Gastrocnemius medialis (tissue), 4 donors: ENCODE measurements around the gene NUB1. TPM values are rescaled to one million over a fixed set of nuclear protein-coding genes. Genes with fewer than 3 reads are reported as not detected.

ENCODE experiments used
- ATAC-seq, 2 donors: fragments of 150-250 bp; one replicate each; pipeline ENCODE4 v1.9.1; 2016
- DNase-seq, 2 donors: peaks; one replicate each; pipeline ENCODE4 v3.0.0-alpha.2; 2019
- H3K27ac ChIP-seq, 4 donors: fragments of 200-600 bp; sonication (generic); 1 replicate in 1 of 4; 2 replicates in 3 of 4; pipeline ENCODE4 v1.5.1; 2016 to 2018; ENCODE audit warnings: mild to moderate bottlenecking in 2 of 4, moderate library complexity in 1 of 4
- H3K27me3 ChIP-seq, 3 donors: fragments of 200-600 bp; sonication (generic) in 2 of 3; 1 replicate in 1 of 3; 2 replicates in 2 of 3; pipeline versions ENCODE4 v1.5.1 to v1.6.0; 2016 to 2019; ENCODE audit warnings: mild to moderate bottlenecking in 1 of 3, moderate library complexity in 1 of 3
- H3K36me3 ChIP-seq, 2 donors: fragments of 200-600 bp; sonication (generic) in 1 of 2; one replicate each; pipeline ENCODE4 v1.5.1; 2017 to 2018
- H3K4me1 ChIP-seq, 2 donors: fragments of 200-600 bp; sonication (generic) in 1 of 2; one replicate each; pipeline ENCODE4 v1.5.1; 2016 to 2017; ENCODE audit warnings: mild to moderate bottlenecking in 2 of 2
- H3K4me3 ChIP-seq, 4 donors: fragments of 200-600 bp; sonication (generic) in 3 of 4; 1 replicate in 1 of 4; 2 replicates in 3 of 4; pipeline ENCODE4 v1.5.1; 2016 to 2019; ENCODE audit warnings: mild to moderate bottlenecking in 2 of 4
- H3K9me3 ChIP-seq, 3 donors: fragments of 200-600 bp; sonication (generic) in 2 of 3; 1 replicate in 1 of 3; 2 replicates in 2 of 3; pipeline ENCODE4 v1.5.1; 2016 to 2019
- CTCF ChIP-seq, 5 experiments: fragments of 450-650 bp in 3 of 5; fragments of 200-600 bp in 2 of 5; sonication (generic) in 2 of 5; IDR thresholded peaks in 4 of 5; conservative IDR thresholded peaks in 1 of 5; 1 replicate in 4 of 5; 2 replicates in 1 of 5; pipeline ENCODE4 v1.5.1; 2016 to 2019; ENCODE audit warnings: antibody characterized with exemption in 5 of 5, mild to moderate bottlenecking in 3 of 5, moderate library complexity in 3 of 5
- POLR2A ChIP-seq, 2 donors: fragments of 450-650 bp; IDR thresholded peaks; one replicate each; pipeline ENCODE4 v1.6.1; 2017; ENCODE audit warnings: antibody characterized with exemption in 2 of 2, mild to moderate bottlenecking in 2 of 2, moderate library complexity in 2 of 2
- in situ Hi-C, 4 donors: fragments of 200-750 bp; cut with MboI; loops; one replicate each; pipeline versions ENCODE4 v1.15.0 to v1.8.0; 2017; ENCODE audit warnings: low sequenced_read_pairs in 4 of 4
- intact Hi-C: fragments of 100-400 bp; cut with DNase I; formaldehyde crosslinking; loops from one replicate; pipeline ENCODE4 v1.15.1; 2023; ENCODE audit warnings: low total_unique reads
- total RNA-seq, 4 donors: library from RNA; depleted of rRNA; stranded (reverse); fragments of >200 nt; gene quantifications; one replicate each; pipeline versions ENCODE4 v1.1.0 to v1.2.3, GENCODE V29; 2016

The NUB1 gene
- total RNA-seq, 4 donors from 2014 or later, result 45.3 to 59.0 (median 49.7) TPM

- no peak for DNase-seq
- TF ChIP-seq CTCF (IDR thresholded peaks at IDR 0.05 in 4 of 5, conservative IDR thresholded peaks at IDR 0.05 in 1 of 5), result no peak
- TF ChIP-seq POLR2A (IDR thresholded peaks at IDR 0.05), result no peak
- Histone ChIP-seq H3K27ac (no peak overlapping the region), H3K36me3 (no peaks in the 10 kb centered on the region), H3K27me3 (peaks cover 18 to 24% (median 18%) of the 10 kb centered on the region in 3 donors), H3K4me1 (peaks cover 0 to under 1% of the 10 kb centered on the region in 2 donors), H3K4me3 (no peak overlapping the region), H3K9me3 (no peaks in the 10 kb centered on the region)
- ATAC-seq, result no peak
- intact Hi-C loops, result no loop called here
- in situ Hi-C loops, result no loop called here
These were observed 73.9 kb downstream of the NUB1 start for GRCh38 chr7:151415375-151416105.

- Histone ChIP-seq H3K27ac (no peak overlapping the region), H3K27me3 (peaks cover 10 to 16% (median 10%) of the 10 kb centered on the region in 3 donors), H3K4me1 (no peaks in the 10 kb centered on the region), H3K4me3 (no peak overlapping the region), H3K9me3 (no peaks in the 10 kb centered on the region), H3K36me3 (no peaks in the 10 kb centered on the region)
- intact Hi-C loops, result no loop called here
- ATAC-seq (no peak), DNase-seq (no peak)
- no peak for TF ChIP-seq POLR2A (IDR thresholded peaks at IDR 0.05)
- no peak for TF ChIP-seq CTCF (IDR thresholded peaks at IDR 0.05 in 4 of 5, conservative IDR thresholded peaks at IDR 0.05 in 1 of 5)
- in situ Hi-C loops, result no loop called here
These were observed 74.7 kb downstream of the NUB1 start for GRCh38 chr7:151416112-151416940.

- in situ Hi-C loops, result no loop called here
- Histone ChIP-seq H3K27ac (no peak overlapping the region), H3K4me1 (no peaks in the 10 kb centered on the region), H3K9me3 (peaks cover 0 to 2% (median 0%) of the 10 kb centered on the region in 3 donors), H3K27me3 (peaks cover 4 to 10% (median 5%) of the 10 kb centered on the region in 3 donors), H3K36me3 (no peaks in the 10 kb centered on the region), H3K4me3 (no peak overlapping the region)
- ATAC-seq, result peak in 1 of 2 donors; percentile 54
- no peak for DNase-seq
- intact Hi-C loops, result no loop called here
- TF ChIP-seq CTCF (IDR thresholded peaks at IDR 0.05 in 4 of 5, conservative IDR thresholded peaks at IDR 0.05 in 1 of 5) (no peak), POLR2A (IDR thresholded peaks at IDR 0.05) (no peak)
These were observed 75.3 kb downstream of the NUB1 start for GRCh38 chr7:151416941-151417315.

- in situ Hi-C loops (no loop called here), intact Hi-C loops (no loop called here)
- DNase-seq (peak in 1 of 2 donors; percentile 1), ATAC-seq (no peak)
- no peaks in the 10 kb centered on the region for H3K4me1 ChIP-seq
- H3K9me3 ChIP-seq, result peaks cover 0 to 11% (median 0%) of the 10 kb centered on the region in 3 donors
- no peak overlapping the region for H3K27ac ChIP-seq
- H3K4me3 ChIP-seq, result no peak overlapping the region
- peaks cover 0 to 3% (median 0%) of the 10 kb centered on the region in 3 donors for H3K27me3 ChIP-seq
- no peak for TF ChIP-seq CTCF (IDR thresholded peaks at IDR 0.05 in 4 of 5, conservative IDR thresholded peaks at IDR 0.05 in 1 of 5)
- TF ChIP-seq POLR2A (IDR thresholded peaks at IDR 0.05), result no peak
- H3K36me3 ChIP-seq, result no peaks in the 10 kb centered on the region
These were observed 78.5 kb downstream of the NUB1 start for GRCh38 chr7:151420144-151420543.
